K562 (cell line): ENCODE results near the gene SHF.

Source experiments
- AFF1 ChIP-seq, 2 experiments: fragments of 450-650 bp; IDR thresholded peaks; 2 replicates each; pipeline ENCODE4 v1.6.1; 2018; ENCODE audit warnings: mild to moderate bottlenecking in 2 of 2, low read depth in 1 of 2; ENCODE audit not compliant: partially characterized antibody in 2 of 2
- GTF2F1 ChIP-seq: IDR thresholded peaks from 2 replicates; pipeline ENCODE4 v1.6.1; 2011; ENCODE audit warnings: low read depth, low read length, improper control_type of control experiment
- POLR2AphosphoS5 ChIP-seq: IDR thresholded peaks from 2 replicates; pipeline ENCODE4 v1.6.1; 2011; ENCODE audit warnings: mild to moderate bottlenecking, low read depth, low read length, moderate library complexity; ENCODE audit not compliant: control insufficient read depth, insufficient read depth
- REST ChIP-seq, 2 experiments: fragments of 450-650 bp; formaldehyde crosslinking in 1 of 2; IDR thresholded peaks; 2 replicates each; pipeline versions ENCODE4 v1.4.0 to v1.6.1; 2014 to 2020; ENCODE audit warnings: mild to moderate bottlenecking in 2 of 2, borderline replicate concordance in 1 of 2, low read depth in 1 of 2
- ZBED1 ChIP-seq: IDR thresholded peaks from 2 replicates; pipeline ENCODE4 v1.6.1; 2014
- ZNF699 ChIP-seq: fragments of 250-450 bp; sonication (Bioruptor Pico); IDR thresholded peaks from 2 replicates; pipeline ENCODE4 v1.8.0; 2021; ENCODE audit warnings: mild to moderate bottlenecking, moderate library complexity; ENCODE audit not compliant: insufficient replicate concordance
- ZNF77 ChIP-seq: fragments of 250-450 bp; sonication (Bioruptor Pico); IDR thresholded peaks from 2 replicates; pipeline ENCODE4 v1.5.0; 2020
- ZSCAN32 ChIP-seq: fragments of 450-650 bp; formaldehyde crosslinking; IDR thresholded peaks from 2 replicates; pipeline ENCODE4 v1.4.0; 2020; ENCODE audit warnings: mild to moderate bottlenecking, moderate library complexity

GRCh38 chr15:45137703-45138102 is 50.1 kb downstream of the SHF start:
- TF ChIP-seq ZBED1 (no peak), POLR2AphosphoS5 (no peak), ZNF77 (CRISPR knock-in tag) (no peak), ZNF699 (CRISPR knock-in tag) (no peak), AFF1 (IDR thresholded peaks at IDR 0.05; ENCODE audit: low read depth in 1 of 2, partially characterized antibody in 2 of 2) (no peak), GTF2F1 (no peak), ZSCAN32 (no peak), REST (IDR thresholded peaks at IDR 0.05; ENCODE audit: borderline replicate concordance) (no peak), REST (CRISPR knock-in tag; IDR thresholded peaks at IDR 0.05; ENCODE audit: low read depth) (no peak)
